ENCODE data around the gene DOCK7. TPM values are rescaled to one million over a fixed set of nuclear protein-coding genes. Genes with fewer than 3 reads are reported as not detected.
"Not testable (repeated sequence)": the region's sequence is repeated elsewhere in the genome, so short reads cannot be mapped to it uniquely, and the experiment has no call there.

DOCK7 gene
- total RNA-seq, 2 donors from 2014 or later = 11.5 to 11.8 TPM

DNA sequence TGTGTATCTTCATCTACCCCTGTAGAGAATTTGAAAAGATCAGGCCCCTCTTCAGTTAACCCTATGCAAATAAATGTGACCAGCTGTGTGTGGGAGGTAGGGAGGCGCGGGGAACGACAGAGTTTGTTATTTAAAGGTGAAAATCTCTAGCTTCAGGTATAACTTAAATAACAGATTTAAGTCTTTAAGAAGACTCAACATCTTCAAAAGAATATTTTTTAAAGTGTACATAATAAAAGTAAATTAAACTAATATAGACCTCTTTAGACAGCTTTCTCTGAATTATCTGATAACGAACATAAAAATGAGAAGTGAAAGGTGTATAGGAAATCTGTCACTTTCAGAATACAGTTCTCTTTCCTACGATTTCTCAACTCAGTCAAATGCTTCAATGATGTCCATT is 74.9 kb downstream of the DOCK7 start:
- Mint-ChIP-seq H3K4me1 (ENCODE audit: low read depth in 2 of 2) (no peaks in the 10 kb centered on the region), H3K9me3 (no peaks in the 10 kb centered on the region), H3K36me3 (no peaks in the 10 kb centered on the region), H3K27ac (no peak overlapping the region), H3K4me3 (no peak overlapping the region), H3K27me3 (no peaks in the 10 kb centered on the region)
- ATAC-seq (no peak), DNase-seq (ENCODE audit: low spot score) (no peak)

- H3K4me3 Mint-ChIP-seq = no peak overlapping the region
- H3K27ac Mint-ChIP-seq = no peak overlapping the region
- DNase-seq (ENCODE audit: low spot score) (no peak), ATAC-seq (no peak)
- no peaks in the 10 kb centered on the region for H3K4me1 Mint-ChIP-seq (ENCODE audit: low read depth in 2 of 2)
- no peaks in the 10 kb centered on the region for H3K36me3 Mint-ChIP-seq
- H3K9me3 Mint-ChIP-seq = no peaks in the 10 kb centered on the region
- H3K27me3 Mint-ChIP-seq = no peaks in the 10 kb centered on the region
Measured at GRCh38 chr1:62612770-62613169, 75.4 kb downstream of the DOCK7 start.

- DNase-seq (ENCODE audit: low spot score); H3K27ac Mint-ChIP-seq; H3K36me3 Mint-ChIP-seq; H3K9me3 Mint-ChIP-seq; H3K27me3 Mint-ChIP-seq; ATAC-seq; H3K4me3 Mint-ChIP-seq; H3K4me1 Mint-ChIP-seq (ENCODE audit: low read depth in 2 of 2): not testable (repeated sequence)
Measured at GRCh38 chr1:62610588-62610987, 77.6 kb downstream of the DOCK7 start.

DNA sequence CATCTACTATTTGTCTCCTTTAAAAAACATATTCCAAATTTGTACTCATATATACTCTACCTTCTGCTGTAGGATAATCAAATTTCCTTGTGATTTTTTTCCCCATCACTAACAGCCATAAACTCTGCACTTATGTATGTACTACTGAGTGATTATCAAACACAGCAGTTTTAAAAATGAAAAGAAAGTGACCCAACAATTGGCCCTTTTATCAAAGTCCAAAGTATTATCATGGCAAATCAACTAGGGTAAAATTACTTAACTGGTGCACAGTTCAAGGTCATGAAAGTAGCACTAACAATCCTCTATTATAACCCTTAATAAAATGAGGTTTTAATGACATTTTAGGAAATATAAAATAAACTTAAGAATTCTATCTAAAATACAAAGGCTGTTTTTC is 79.3 kb downstream of the DOCK7 start:
- ATAC-seq = no peak
- no peak overlapping the region for H3K27ac Mint-ChIP-seq
- no peaks in the 10 kb centered on the region for H3K9me3 Mint-ChIP-seq
- H3K36me3 Mint-ChIP-seq = no peaks in the 10 kb centered on the region
- no peaks in the 10 kb centered on the region for H3K27me3 Mint-ChIP-seq
- H3K4me1 Mint-ChIP-seq (ENCODE audit: low read depth in 2 of 2) = no peaks in the 10 kb centered on the region
- no peak overlapping the region for H3K4me3 Mint-ChIP-seq
- no peak for DNase-seq (ENCODE audit: low spot score)

DNA sequence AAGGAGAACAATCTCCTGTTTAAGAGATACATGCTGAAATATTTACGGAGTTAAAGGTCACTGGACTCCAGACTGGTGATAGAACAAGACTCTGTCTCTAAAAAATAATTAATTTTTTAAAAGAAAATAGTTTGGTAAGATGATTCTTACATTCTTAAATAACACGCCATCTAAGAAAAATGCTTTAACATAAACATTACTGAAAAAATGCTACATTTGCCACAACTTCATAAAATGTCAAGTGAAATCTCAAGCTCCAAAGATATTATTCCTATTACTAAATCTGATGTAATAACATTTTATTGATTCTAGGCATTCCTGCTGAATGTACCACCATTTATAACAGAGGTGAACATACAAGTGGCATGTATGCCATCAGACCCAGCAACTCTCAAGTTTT is 86.7 kb downstream of the DOCK7 start:
- no peak for ATAC-seq
- no peaks in the 10 kb centered on the region for H3K4me1 Mint-ChIP-seq (ENCODE audit: low read depth in 2 of 2)
- H3K27me3 Mint-ChIP-seq = no peaks in the 10 kb centered on the region

GRCh38 chr1:62599044-62599443 is 89.1 kb downstream of the DOCK7 start:
- no peak overlapping the region for H3K4me3 Mint-ChIP-seq
- no peaks in the 10 kb centered on the region for H3K27me3 Mint-ChIP-seq
- H3K4me1 Mint-ChIP-seq (ENCODE audit: low read depth in 2 of 2) = no peaks in the 10 kb centered on the region
- no peak overlapping the region for H3K27ac Mint-ChIP-seq
- peak in 1 of 2 donors; percentile 77 for ATAC-seq
- no peak for DNase-seq (ENCODE audit: low spot score)
- no peaks in the 10 kb centered on the region for H3K9me3 Mint-ChIP-seq
- H3K36me3 Mint-ChIP-seq = no peaks in the 10 kb centered on the region

More for the DNA sequence above, 86.7 kb downstream of the DOCK7 start:
- DNase-seq (ENCODE audit: low spot score) = no peak
- H3K9me3 Mint-ChIP-seq = no peaks in the 10 kb centered on the region
- H3K4me3 Mint-ChIP-seq = no peak overlapping the region
- H3K36me3 Mint-ChIP-seq = no peaks in the 10 kb centered on the region
- H3K27ac Mint-ChIP-seq = no peak overlapping the region

DNA sequence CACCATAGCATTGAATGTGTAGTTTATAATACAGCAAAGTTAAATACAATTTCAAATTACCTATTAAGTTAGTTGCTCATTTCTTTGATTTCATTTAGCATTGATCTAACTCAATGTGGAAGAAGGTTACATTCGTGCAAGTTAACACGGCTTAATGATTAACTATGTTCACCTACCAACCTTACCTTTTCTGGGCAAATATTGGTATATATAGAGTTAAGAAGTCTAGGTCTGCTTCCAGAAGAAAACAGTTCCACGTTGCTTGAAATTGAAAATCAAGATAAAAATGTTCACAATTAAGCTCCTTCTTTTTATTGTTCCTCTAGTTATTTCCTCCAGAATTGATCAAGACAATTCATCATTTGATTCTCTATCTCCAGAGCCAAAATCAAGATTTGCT is 90.9 kb downstream of the DOCK7 start, which contains the start of gene ANGPTL3:
Gene ANGPTL3, plus strand, starts transcription at position 240 of the 400 bp plus-strand sequence. Its CDS starts 47 bp downstream, at position 287.
- H3K27ac Mint-ChIP-seq = no peak within 1 kb of the TSS
- H3K4me1 Mint-ChIP-seq (ENCODE audit: low read depth in 2 of 2) = no peaks in the 10 kb centered on the region
- DNase-seq (ENCODE audit: low spot score) = no peak
- no peak within 1 kb of the TSS for H3K4me3 Mint-ChIP-seq
- no peak for ATAC-seq
- H3K27me3 Mint-ChIP-seq = no peaks in the 10 kb centered on the region
- H3K36me3 Mint-ChIP-seq = no peaks in the 10 kb centered on the region
- no peaks in the 10 kb centered on the region for H3K9me3 Mint-ChIP-seq

DNA sequence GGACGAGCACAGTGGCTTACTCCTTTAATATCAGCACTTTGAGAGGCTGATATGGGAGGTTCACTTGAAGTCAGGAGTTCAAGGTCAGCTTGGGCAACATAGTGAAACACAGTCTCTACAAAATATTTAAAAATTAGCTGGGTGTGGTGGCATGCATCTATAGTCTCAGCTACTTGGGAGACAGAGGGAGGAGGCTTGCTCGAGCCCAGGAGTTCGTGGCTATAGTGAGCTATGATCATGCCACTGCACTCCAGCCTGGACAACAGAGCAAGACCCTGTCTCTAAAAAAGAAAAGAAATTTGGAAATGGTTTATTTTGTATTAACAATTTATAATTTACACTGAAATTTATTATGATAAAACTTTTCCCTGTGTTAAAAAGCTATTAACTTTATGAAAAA is 92.5 kb downstream of the DOCK7 start:
- H3K27me3 Mint-ChIP-seq = peaks cover 3% of the 10 kb centered on the region in 2 donors
- DNase-seq (ENCODE audit: low spot score) (no peak), ATAC-seq (no peak)
- no peaks in the 10 kb centered on the region for H3K9me3 Mint-ChIP-seq
- no peaks in the 10 kb centered on the region for H3K4me1 Mint-ChIP-seq (ENCODE audit: low read depth in 2 of 2)
- H3K27ac Mint-ChIP-seq = no peak overlapping the region
- no peaks in the 10 kb centered on the region for H3K36me3 Mint-ChIP-seq
- no peak overlapping the region for H3K4me3 Mint-ChIP-seq

GRCh38 chr1:62593825-62594394 is 94.3 kb downstream of the DOCK7 start:
- Mint-ChIP-seq H3K9me3 (no peaks in the 10 kb centered on the region), H3K27ac (no peak overlapping the region), H3K27me3 (peaks cover 3 to 15% of the 10 kb centered on the region in 2 donors), H3K4me1 (ENCODE audit: low read depth in 2 of 2) (no peaks in the 10 kb centered on the region), H3K4me3 (no peak overlapping the region), H3K36me3 (no peaks in the 10 kb centered on the region)
- ATAC-seq = no peak
- DNase-seq (ENCODE audit: low spot score) = no peak

GRCh38 chr1:62590970-62591368 is 97.2 kb downstream of the DOCK7 start:
- Mint-ChIP-seq H3K27ac (no peak overlapping the region), H3K36me3 (no peaks in the 10 kb centered on the region), H3K9me3 (no peaks in the 10 kb centered on the region), H3K27me3 (peaks cover 3 to 15% of the 10 kb centered on the region in 2 donors), H3K4me1 (ENCODE audit: low read depth in 2 of 2) (no peaks in the 10 kb centered on the region), H3K4me3 (no peak overlapping the region)
- DNase-seq (ENCODE audit: low spot score) (no peak), ATAC-seq (no peak)

- Mint-ChIP-seq H3K4me3 (no peak overlapping the region), H3K9me3 (no peaks in the 10 kb centered on the region), H3K27me3 (peaks cover 3 to 15% of the 10 kb centered on the region in 2 donors), H3K4me1 (ENCODE audit: low read depth in 2 of 2) (no peaks in the 10 kb centered on the region), H3K36me3 (no peaks in the 10 kb centered on the region), H3K27ac (no peak overlapping the region)
- DNase-seq (ENCODE audit: low spot score) (no peak), ATAC-seq (no peak)
Measured at GRCh38 chr1:62590255-62590969, 97.8 kb downstream of the DOCK7 start.

- ATAC-seq (no peak), DNase-seq (ENCODE audit: low spot score) (no peak)
- Mint-ChIP-seq H3K4me1 (ENCODE audit: low read depth in 2 of 2) (no peaks in the 10 kb centered on the region), H3K27me3 (peaks cover 3 to 15% of the 10 kb centered on the region in 2 donors), H3K27ac (no peak overlapping the region), H3K36me3 (no peaks in the 10 kb centered on the region), H3K9me3 (no peaks in the 10 kb centered on the region), H3K4me3 (no peak overlapping the region)
Measured at GRCh38 chr1:62589321-62589720, 98.9 kb downstream of the DOCK7 start.

DNA sequence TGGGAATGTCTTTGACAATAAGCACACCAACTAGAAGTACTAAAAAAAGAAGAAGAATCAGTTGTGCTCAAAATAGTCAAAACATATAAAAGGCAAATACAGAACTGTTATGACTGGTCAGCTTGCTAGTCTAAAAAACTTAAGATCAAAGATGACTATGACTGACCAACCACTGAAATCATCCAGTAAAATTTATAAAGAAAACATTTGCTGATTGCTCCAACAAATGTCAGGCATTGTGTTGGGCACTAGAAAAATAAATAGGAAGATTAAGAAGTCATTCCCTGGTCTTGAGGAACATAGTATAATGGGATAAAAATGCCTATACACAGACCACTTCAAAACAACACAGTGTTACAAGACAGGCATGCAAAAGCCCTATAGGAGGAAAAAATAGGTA is 100.2 kb downstream of the DOCK7 start:
- ATAC-seq (no peak), DNase-seq (ENCODE audit: low spot score) (no peak)
- no peaks in the 10 kb centered on the region for H3K9me3 Mint-ChIP-seq
- H3K4me3 Mint-ChIP-seq = no peak overlapping the region
- H3K27ac Mint-ChIP-seq = no peak overlapping the region
- H3K27me3 Mint-ChIP-seq = peaks cover 3 to 15% of the 10 kb centered on the region in 2 donors
- no peaks in the 10 kb centered on the region for H3K4me1 Mint-ChIP-seq (ENCODE audit: low read depth in 2 of 2)
- no peaks in the 10 kb centered on the region for H3K36me3 Mint-ChIP-seq

GRCh38 chr1:62585469-62586155 is 102.6 kb downstream of the DOCK7 start:
- Mint-ChIP-seq H3K36me3 (peaks cover 13% of the 10 kb centered on the region), H3K27ac (no peak overlapping the region), H3K27me3 (peaks cover 0 to 12% of the 10 kb centered on the region in 2 donors), H3K9me3 (no peaks in the 10 kb centered on the region), H3K4me1 (ENCODE audit: low read depth in 2 of 2) (no peaks in the 10 kb centered on the region), H3K4me3 (no peak overlapping the region)
- ATAC-seq (no peak), DNase-seq (ENCODE audit: low spot score) (no peak)
